Activated CD4-positive, alpha-beta T cell treated with anti-CD3 and anti-CD28 coated beads, Interleukin-2, Interleukin-6, amounts not matched to agents 100 ng/mL and 50 ng/mL, durations not matched to agents 16 hours and 8 hours (primary cell): Measurements from ENCODE around the gene ZNF91.
A peak's percentile ranks its signal among the peaks of the same experiment; 100 is the strongest.
"Not testable (repeated sequence)": the region's sequence is repeated elsewhere in the genome, so short reads cannot be mapped to it uniquely, and the experiment has no call there.

Experiments
- DNase-seq: peaks from one replicate; pipeline ENCODE4 v3.0.0-alpha.2; 2020

ZNF91 gene

GRCh38 chr19:23394511-23394910, 760 bp downstream of the ZNF91 start:
- peak; percentile 45 for DNase-seq

DNA sequence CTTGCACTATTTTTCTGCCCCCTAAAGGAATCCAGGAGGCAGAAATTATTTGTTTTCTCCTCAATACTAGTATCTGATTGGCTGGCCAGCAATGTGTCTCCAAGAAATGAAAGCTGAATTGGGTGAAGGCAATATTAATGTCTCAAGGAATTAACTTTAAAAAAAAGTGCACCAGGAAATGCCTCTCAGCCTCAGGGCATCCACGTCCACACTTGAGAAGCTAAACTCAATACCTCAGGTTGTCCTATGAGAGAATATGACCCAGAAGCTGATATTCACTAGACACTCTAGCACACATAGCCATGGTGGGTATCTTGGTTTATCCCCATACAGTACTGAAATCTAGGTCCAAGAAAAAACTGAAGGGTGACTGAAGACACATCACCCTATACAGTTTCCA, 2.1 kb downstream of the ZNF91 start:
- no peak for DNase-seq

DNA sequence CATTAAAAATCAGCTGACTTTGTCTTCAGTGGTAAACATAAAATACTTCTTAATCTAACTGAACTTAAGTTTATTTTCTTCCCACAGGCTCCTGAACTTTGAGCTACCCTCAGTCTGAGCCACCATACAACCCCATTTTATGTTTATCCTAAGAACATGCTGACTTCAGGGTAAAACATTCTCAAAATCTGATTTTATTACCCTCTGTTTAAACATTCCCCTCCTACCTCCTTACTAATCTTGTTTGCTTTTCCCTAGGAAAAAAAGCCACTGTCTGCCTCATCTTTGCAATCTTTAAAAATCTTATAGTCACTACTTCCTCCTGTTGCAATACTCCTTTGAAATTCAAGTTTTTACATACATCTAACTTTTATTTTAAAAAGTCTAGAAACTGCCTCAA, 4.0 kb downstream of the ZNF91 start:
- DNase-seq = no peak

GRCh38 chr19:23385404-23385803, 9.9 kb downstream of the ZNF91 start:
- DNase-seq = no peak

DNA sequence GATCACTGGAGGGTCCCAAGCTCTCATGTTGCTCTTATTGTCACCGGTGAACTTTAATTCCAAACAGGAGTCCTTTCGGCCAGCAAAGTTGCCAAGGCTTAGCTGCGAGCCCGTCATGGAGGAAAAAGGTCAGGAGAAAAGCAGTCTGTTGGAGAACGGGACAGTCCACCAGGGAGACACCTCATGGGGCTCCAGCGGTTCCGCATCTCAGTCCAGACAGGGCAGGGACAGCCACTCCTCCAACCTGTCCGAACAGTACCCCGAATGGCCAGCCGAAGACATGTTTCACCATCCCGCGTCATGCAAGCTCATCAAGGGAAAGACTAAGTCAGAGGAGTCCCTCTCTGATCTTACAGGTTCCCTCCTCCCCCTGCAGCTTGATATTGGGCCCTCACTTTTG, 10.4 kb downstream of the ZNF91 start:
- no peak for DNase-seq

DNA sequence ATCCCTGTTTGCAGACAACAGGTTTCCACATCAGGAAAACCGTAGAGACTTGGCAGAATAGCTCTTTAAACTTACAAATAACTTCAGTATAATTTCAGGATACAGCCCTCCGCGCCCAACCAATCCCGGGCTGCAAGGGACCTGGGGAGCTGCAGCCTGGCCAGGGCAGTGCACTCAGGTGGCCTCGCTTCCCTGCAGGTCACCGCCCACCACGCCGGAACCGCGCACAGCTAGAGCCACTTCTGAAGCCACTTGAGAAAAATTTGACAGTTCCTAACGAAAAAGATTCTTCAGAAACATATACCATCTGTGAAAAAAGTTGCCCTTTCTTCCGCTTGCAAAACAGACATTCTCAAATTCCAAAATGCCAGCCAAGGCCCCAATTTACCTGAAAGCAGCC, 11.1 kb downstream of the ZNF91 start:
- DNase-seq = no peak

DNA sequence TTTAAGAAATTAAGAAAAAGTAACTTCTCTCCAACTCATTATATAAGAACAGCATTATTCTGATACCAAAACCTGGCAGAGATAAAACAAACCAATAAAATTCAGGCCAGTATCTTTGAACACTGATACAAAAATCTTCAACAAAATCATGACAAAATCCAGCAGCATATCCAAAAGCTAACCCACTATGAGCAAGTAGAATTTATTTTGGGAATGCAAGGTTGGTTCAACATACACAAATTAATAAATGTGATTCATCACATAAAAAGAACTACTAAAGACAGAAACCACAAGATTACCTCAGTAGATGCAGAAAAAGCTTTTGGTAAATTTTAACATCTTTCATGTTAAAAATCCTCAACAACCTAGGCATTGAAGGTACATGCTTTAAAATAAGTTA, 12.3 kb downstream of the ZNF91 start:
- DNase-seq = no peak

DNA sequence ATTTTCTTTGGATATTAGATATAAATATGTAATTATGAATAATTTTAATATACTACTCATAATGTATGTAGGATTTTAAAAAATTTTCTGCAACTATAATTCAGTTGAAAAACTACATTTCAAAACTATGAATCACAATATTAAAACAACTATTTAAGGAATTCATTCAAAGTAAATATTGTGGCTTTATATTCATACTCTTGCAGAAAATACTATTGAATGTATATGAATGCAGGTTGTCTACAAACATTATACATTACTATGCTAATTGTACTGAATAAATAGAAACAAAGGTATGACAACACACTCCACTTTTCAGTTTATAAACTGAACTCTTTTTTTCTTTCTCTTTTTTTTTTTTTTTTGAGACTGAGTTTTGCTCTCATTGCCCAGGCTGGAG, 14.2 kb downstream of the ZNF91 start:
- no peak for DNase-seq

DNA sequence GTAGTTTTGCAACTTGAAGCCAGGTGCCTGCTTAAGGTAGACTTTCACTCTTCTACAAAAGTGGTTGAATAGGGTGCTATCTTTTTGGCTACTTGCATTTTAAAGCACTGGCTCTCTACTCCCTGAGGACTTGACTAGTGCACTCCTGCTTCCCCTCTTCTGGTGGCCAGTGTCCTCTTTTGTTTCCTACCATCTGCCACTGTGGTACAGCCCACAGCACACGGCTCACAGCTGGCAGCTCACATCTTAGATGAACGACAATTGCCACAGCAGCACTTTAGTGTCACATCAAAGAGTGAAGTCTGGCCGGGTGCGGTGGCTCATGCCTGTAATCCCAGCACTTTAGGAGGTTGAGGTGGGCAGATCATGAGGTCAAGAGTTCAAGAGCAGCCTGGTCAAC, 15.6 kb downstream of the ZNF91 start:
- DNase-seq = not testable (repeated sequence)

GRCh38 chr19:23378948-23379347, 16.3 kb downstream of the ZNF91 start:
- no peak for DNase-seq

GRCh38 chr19:23377276-23377675, 18.0 kb downstream of the ZNF91 start:
- no peak for DNase-seq

- no peak for DNase-seq
Measured at GRCh38 chr19:23366437-23366836, 28.8 kb downstream of the ZNF91 start.

GRCh38 chr19:23366031-23366430, 29.2 kb downstream of the ZNF91 start:
- not testable (repeated sequence) for DNase-seq

DNA sequence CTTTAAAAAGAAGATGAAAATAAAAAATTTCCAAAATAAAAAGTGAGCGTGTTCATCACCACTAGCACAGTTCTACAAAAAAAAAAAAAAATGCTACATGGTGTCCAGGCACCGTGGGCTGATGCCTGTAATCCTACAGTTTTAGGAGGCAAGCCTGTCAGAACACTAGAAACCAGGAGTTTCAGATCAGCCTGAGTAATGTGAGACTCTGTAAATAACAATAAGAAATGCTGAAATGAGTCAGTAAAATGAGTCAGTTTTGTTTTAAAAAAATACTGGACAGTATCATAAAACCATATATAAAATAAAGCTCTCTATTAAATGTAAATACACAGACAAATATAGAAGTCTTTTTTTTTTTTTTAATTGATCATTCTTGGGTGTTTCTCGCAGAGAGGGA, 30.0 kb downstream of the ZNF91 start:
- no peak for DNase-seq

DNA sequence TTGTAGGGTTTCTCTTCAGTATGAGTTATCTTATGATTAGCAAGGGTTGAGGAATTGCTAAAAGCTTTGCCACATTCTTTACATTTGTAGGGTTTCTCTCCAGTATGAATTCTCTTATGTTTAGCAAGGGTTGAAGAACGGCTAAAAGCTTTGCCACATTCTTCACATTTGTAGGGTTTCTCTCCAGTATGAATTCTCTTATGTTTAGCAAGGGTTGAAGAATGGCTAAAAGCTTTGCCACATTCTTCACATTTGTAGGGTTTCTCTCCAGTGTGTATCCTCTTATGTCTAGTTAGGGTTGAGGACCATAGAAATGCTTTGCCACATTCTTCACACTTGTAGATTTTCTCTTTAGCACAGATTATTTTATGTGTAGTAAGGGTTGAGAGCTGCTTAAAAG, 33.4 kb downstream of the ZNF91 start:
- DNase-seq = not testable (repeated sequence)

DNA sequence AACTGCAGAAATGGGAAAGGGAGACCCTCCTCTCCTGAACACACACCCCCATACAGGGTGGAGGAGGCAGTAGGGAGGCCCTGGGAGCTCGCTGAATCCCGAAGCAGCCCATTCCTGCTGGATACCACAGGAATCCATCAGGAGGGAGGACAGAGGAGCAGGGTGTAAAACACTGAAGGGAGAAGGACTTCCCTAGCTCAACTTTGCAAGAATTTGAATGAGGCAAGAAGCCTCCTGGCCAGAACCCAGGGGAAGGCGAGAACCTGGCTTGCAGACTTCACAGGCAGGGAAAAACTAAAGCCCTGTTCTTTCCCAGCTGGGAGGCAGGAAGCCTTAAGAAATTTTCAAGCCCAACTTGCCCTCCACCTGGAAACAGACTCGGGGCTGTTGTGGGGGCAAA, 43.5 kb downstream of the ZNF91 start:
- no peak for DNase-seq

DNA sequence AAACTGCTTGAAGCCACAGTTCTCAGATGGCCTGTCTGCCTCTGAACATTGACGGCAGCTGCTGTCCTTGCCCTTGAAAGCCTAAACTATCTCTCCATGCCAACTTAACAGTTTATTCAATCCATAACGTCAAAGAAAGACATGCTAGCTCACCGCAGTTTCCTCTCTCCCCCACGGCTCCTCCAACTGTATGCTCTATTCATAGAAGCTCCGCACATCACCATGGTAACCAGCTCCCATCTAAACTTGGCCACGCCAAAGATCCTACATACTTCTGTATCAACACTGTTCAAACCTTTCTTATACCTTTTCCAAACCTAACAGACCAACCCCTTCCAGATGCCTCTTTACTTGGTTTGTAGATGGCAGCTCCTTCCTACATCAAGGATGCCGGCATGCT, 48.6 kb downstream of the ZNF91 start:
- DNase-seq = no peak

GRCh38 chr19:23345838-23346237, 49.4 kb downstream of the ZNF91 start:
- no peak for DNase-seq

DNA sequence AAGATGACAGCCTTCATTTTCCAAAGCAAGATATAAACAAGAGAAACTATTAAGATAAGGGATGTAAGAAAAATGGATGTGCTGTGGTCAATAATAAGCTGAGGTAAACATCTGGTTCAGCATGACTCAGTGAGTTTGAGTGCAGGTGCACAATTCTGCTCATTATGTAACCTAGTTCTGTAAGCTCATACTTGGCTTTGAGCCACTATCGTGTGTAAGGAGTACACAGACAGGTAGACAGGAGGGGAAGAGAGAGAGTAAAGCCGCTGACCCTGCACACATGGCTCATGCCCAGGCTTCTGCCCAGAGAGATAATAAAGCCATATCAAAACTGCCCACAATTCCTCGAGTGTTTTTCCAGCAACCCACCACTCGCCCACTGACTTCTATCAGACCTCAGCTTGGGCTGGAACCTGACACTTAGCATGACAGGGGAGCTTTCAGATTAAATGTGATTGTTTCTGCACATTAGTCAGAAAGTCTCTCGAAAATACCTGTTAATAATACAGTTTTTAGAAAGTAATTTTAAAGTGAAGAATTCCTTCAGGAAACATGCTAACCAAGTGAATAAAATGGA, 51.7 kb downstream of the ZNF91 start:
- no peak for DNase-seq

GRCh38 chr19:23328211-23328610, 67.1 kb downstream of the ZNF91 start:
- no peak for DNase-seq

GRCh38 chr19:23321953-23322549, 73.2 kb downstream of the ZNF91 start:
- DNase-seq = no peak

- DNase-seq = not testable (repeated sequence)
Measured at GRCh38 chr19:23321403-23321802, 73.9 kb downstream of the ZNF91 start.

DNA sequence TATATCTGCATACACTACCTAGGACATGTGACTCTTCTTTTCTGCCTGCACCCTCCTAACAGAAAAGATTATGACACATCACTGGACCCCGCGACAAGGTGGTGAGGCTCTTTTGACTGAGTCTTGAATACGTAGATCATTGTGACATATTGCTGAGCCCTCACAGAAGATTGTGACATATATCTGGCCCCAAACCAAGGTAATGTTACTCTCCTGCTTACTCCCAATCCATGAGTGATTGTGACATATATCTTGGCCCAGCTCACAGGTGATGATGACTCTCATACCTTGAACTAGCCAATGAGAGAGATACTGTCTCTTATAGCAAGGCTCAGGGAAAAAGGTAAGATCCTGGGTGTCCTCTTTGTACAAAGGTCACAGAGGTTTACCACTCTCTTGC, 75.7 kb downstream of the ZNF91 start:
- DNase-seq = not testable (repeated sequence)

DNA sequence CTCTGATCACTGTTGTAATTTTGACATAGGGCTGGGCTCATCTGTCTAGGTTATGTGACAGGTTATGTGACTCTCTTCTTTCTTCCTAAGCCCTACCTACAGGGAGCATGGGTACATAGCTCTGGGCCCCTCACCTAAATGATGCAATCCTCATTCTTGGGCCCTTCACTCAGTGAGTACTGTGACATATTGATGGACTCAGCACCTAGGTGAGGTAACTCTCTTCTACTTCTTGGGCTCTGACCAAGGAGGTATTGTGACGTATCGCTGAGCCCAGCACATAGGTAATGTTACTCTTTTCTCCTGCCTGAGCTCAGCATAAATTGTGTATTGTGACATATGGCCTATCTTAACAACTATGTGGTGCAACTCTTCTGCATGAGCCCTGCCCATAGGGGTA, 76.3 kb downstream of the ZNF91 start:
- DNase-seq = not testable (repeated sequence)

- DNase-seq = peak; percentile 2
Measured at GRCh38 chr19:23318143-23318542, 77.1 kb downstream of the ZNF91 start.
